Raji (cell line): ENCODE data around the gene NDUFAB1.

ENCODE experiments used
- POLR2A ChIP-seq: IDR thresholded peaks from 2 replicates; pipeline ENCODE4 v1.6.1; 2011; ENCODE audit warnings: low read depth, low read length, control low read depth; ENCODE audit not compliant: insufficient read depth

NDUFAB1 gene

GRCh38 chr16:23595951-23596720, at the start of gene NDUFAB1:
TSS of gene NDUFAB1 (minus strand) at chr16:23596316. CDS start at chr16:23596290, 26 bp downstream.
- TF ChIP-seq POLR2A: peak; percentile 93

- no peak for TF ChIP-seq POLR2A
These were observed 46.2 kb upstream of the NDUFAB1 start for GRCh38 chr16:23642246-23642774.

GRCh38 chr16:23640931-23641765, 45.0 kb upstream of the NDUFAB1 start, which contains the start of the genes DCTN5 and PALB2:
TSS of gene DCTN5 (plus strand) at chr16:23641466. CDS start at chr16:23641543, 77 bp downstream.
TSS of gene PALB2 (minus strand) at chr16:23641310. CDS start at chr16:23641157, 153 bp downstream.
- peak; percentile 86; the same call in 1 of the 2 replicates for TF ChIP-seq POLR2A

- no peak for TF ChIP-seq POLR2A
These were observed 44.5 kb upstream of the NDUFAB1 start for GRCh38 chr16:23640615-23640930.

GRCh38 chr16:23635958-23636357, 39.8 kb upstream of the NDUFAB1 start:
- TF ChIP-seq POLR2A: no peak

GRCh38 chr16:23634461-23635036, 38.4 kb upstream of the NDUFAB1 start:
- no peak for TF ChIP-seq POLR2A

- no peak for TF ChIP-seq POLR2A
These were observed 33.4 kb upstream of the NDUFAB1 start for GRCh38 chr16:23629516-23629915.

- TF ChIP-seq POLR2A: no peak
These were observed 28.0 kb upstream of the NDUFAB1 start for GRCh38 chr16:23624092-23624491.

- no peak for TF ChIP-seq POLR2A
These were observed 19.7 kb upstream of the NDUFAB1 start for GRCh38 chr16:23615805-23616204.

- no peak for TF ChIP-seq POLR2A
These were observed 15.8 kb upstream of the NDUFAB1 start for GRCh38 chr16:23611936-23612335.

- no peak for TF ChIP-seq POLR2A
These were observed 13.8 kb upstream of the NDUFAB1 start for GRCh38 chr16:23609929-23610328.

- TF ChIP-seq POLR2A: no peak
These were observed 12.1 kb upstream of the NDUFAB1 start for GRCh38 chr16:23608194-23608593.

GRCh38 chr16:23607726-23608125, 11.6 kb upstream of the NDUFAB1 start:
- no peak for TF ChIP-seq POLR2A

GRCh38 chr16:23597003-23597756, 1.1 kb upstream of the NDUFAB1 start:
- 0 out of 2 replicates have a peak, but pooled peaks have one; percentile 36 for TF ChIP-seq POLR2A
